HG03097 (cell line): ENCODE results near the gene HOXC4.
"Not testable (repeated sequence)": the region's sequence is repeated elsewhere in the genome, so short reads cannot be mapped to it uniquely, and the experiment has no call there.

Source experiments
- ATAC-seq: cut with Tn5 transposase; IDR thresholded peaks from one replicate; pipeline ENCODE4 v1.9.1; 2021; ENCODE audit not compliant: unreplicated experiment, low FRiP score

Gene HOXC4

DNA sequence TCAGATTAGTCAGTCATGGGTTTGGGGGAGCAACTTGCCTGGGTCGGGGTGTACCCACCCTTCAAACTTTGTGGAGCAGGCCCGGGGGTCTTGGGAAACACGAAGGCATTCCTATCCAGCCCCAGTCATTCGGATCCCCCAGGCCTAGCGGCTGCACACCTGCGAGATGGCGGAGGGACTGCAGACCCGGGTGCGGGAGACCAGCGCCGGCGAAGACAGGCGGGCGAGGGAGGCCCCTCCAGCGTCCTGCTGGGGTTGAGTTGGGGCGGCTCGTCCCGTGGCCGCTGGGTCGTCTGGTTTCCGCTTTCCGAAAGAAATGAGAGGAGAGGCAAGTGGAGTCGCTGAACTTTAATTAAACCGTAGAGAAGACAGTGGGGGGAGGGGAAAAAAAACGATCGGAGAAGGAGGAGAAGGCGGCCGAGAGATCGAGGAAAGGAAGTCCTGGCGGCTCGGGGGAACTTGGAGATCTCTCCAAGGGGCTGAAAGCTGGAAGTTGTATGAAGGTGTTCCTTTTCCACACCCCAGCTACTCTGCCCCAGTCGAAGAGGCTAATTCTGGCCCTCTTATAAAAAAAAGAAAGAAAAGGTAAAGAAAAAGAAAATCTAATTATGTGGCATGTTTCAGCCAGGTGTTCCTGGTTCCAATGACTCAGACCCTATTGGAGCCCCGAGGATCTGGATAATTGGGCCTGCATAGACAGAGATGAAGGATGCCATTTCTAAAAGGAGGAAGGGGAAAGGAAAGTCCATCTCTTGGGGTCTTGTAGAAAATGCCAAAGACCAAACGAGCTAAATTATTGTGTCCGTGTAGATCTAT lies 28.2 kb downstream of the HOXC4 start:
- ATAC-seq, result not testable (repeated sequence)

DNA sequence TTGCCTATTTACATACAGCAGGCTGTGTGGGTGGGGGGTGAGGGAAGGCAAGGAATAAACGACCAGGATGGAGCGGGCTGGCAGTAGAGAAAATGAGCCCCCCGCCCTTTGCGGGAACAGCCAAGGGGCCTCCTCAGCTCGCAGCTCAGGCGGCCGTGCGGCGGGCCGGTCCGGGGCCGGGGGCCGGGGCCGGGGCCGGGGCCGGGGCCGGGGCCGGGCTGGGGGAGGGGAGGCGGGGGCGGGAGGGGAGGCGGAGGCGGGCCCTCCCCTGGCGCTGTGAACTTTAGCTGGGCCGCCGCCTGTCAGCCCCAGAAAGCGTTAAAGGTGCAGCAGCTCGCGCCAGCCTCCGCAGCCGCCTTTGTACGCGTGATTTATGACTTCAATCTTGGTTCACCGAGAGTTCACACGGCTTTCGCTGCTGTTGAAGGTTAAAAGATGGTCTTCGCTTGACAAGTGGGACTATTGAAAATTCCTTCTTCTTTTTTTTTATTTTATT lies 28.8 kb downstream of the HOXC4 start:
- no peak for ATAC-seq

DNA sequence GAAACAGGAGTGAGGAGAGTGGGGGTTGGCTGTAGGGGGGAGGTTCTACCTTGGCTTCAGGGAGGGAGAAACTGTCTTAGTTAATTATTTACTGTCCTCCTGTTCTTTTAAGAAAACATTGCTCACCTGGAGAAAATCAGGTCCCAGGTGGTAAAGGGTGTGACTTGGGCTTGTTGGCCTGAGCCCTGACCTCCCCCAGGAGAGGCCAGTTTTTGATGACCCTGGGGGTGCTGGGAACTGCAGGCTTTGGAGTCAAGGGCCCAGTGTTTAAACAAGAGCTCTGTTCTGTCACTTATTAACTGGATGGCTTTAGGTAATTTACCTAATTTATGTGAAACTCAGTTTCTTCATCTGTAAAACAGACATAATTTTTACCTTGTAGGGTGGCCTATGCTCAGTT lies 34.4 kb downstream of the HOXC4 start:
- ATAC-seq, result not testable (repeated sequence)

DNA sequence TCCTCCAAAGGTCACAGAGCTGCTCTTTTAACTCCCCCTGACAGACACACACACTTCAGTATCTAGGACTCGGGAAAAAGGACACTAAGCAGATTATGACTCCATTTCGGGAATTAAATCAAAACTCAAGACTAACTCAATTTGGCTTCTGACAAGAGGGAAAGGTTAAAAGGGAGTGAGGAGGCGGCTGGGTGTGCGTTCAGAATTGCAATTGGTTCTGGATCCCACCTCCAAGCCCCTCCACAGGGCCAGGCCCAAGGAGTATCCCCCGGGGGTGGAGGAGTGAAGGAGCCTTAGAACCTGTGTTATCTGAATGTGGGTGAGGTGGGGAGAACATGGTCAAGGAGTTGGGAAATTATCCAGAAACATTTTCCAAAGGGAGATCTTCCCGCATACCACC lies 35.8 kb downstream of the HOXC4 start:
- not testable (repeated sequence) for ATAC-seq

DNA sequence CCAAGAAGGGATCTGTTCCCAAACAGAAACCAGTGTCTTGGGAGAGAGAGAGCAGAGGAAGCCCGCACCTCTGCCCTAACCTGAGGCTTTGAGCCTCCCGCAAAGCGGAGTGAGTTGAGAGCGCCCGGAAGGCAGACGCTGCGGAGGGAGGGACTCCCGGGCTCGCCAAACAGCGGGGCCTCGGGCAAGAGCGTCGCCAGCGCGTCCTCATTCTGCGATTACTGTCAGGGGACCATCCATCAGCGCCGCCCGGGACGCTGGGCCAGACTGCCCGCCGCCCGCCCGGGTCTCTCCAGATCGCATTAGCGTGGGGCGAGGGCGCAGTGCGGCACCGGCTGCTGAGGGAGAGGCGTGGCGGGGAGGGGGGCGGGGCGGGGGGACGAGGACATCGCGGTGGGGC lies 36.7 kb downstream of the HOXC4 start:
- not testable (repeated sequence) for ATAC-seq

DNA sequence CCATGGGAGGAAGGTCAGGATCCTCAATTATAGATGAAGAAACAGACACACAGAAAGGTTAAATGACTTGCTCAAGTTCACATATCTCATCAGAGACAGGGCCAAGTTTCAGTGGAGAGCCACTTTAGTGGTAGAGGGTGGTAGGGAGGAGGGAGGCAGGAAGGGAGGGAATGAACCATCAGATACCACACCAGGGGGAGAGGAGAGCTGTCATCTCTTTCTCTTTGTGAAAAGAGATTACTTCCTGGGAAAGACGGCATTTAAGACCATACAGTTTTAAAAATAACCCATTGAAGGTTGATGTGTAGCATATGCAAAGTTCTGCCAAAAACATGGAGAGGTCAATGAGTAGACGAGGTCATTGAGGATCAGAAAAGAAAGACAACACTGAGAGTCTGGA lies 39.3 kb downstream of the HOXC4 start:
- not testable (repeated sequence) for ATAC-seq

DNA sequence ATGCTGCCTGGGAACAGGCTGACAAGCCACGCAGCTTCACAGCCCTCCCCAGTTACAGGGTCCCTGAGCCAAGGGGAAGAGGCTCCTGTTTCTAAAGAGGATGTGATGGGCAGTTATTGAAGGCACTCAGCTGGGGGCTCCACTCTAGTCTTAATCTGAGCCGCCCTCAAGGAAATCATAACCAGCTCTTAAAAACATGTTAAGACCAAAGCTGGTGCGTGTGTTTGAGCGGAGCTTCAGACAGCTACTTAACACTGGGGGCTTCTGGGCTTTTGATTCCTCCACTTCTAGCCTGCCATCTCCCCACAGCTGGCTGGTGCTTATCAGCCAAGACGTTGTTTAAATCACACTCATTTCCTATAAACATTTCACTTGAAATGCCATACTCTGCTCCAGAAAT lies 42.3 kb downstream of the HOXC4 start:
- not testable (repeated sequence) for ATAC-seq

DNA sequence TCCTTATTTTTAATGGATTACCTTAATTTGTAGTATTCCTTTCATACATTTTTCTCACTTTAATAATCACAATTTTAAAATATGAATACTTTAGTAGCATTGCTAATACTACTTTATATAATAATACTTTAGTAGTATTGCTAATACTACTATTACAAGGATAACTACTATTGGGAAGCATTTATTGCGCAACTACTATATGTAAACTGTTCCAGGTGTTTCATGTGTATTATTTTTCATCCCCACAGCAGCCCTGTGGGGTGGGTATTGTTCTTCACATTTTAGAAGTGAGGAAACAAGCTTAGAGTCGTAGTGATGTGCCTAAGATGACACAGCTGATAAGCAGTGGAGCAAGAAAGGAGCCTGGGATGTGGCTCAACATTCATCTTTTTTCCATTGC lies 45.0 kb downstream of the HOXC4 start:
- ATAC-seq, result not testable (repeated sequence)

- not testable (repeated sequence) for ATAC-seq
These were observed 47.0 kb downstream of the HOXC4 start for GRCh38 chr12:54100588-54100987.

DNA sequence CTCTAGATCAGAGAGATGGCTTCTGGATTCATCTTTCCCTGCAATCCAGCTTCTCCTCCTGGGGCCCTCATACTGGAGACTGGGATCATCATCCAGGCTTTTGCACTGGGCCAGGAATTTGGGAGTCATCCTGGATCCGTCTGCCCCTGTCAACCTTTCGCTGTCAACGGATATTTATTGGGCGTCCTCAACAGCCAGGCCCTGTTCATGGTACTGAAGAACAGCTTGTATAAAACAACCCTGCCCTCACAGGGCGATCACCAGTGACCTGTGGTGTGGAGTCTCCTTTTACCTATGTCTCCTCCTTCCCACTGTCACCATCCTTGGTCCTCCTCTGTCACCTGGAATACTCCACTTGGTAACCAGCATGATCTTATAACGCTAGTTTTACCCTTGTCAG lies 48.6 kb downstream of the HOXC4 start:
- not testable (repeated sequence) for ATAC-seq

DNA sequence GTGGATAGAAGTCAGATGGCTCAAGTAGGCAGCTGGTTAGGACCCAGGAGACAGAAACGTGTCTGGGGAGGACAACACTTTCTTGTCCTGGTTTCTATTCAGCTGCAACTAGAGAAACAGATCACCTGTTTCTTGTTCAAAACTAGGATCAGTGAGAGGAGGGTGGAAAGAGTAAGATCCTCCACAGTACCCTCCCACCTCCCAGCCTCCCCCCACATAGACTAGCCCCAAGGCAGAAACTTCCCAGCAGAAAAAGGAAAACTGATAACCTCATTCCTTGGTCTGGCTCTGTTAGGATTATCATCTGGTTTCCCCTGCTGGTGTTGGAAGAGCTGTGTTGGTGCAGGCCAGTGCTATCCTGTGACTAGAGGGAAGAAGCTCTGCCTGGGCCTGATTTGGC lies 50.2 kb downstream of the HOXC4 start:
- ATAC-seq, result not testable (repeated sequence)
